ENCODE data around the gene CCNT1.
"Not testable (repeated sequence)": the region's sequence is repeated elsewhere in the genome, so short reads cannot be mapped to it uniquely, and the experiment has no call there.

The CCNT1 gene

DNA sequence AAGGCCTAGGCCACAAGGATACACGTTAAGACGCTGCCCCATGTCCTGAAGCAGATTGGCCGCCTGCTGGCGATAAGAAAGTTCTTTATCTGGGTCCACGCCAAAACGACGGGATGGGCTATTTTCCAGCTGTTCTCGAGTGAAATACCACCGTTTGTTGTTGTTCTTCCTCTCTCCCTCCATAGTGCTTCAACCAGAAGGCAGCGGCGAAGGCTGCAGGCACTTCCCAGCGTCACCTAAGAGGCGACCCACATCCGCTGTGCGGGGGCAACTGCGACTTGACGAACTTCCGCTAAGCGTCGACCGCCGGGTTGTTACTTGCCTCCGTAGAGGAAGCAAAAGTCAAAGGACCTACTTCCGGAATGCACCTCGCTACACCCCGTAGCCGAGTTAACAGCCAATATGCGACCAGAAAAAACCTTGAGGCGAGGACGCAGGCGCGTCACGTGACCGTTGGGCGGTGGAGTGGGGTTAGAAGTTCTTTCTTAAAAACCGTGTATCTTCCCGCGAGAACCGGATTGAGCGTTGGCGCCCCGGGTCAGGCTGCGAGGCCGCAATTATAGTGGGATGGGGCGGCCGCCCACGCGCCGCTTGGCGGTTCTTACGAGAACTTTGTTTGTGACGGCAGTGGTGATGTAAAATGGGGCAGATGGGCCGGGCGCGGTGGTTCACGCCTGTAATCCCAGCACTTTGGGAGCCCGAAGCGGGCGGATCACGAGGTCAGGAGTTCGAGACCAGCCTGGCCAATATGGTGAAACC lies at the start of gene CCNT1:
CCNT1 (minus strand) TSS at position 215 of the 759 bp plus-strand sequence; CDS start at position 183, 32 bp downstream.
- peak; percentile 100 for DNase-seq

- DNase-seq: no peak
Observed at GRCh38 chr12:48765753-48766162, 49.3 kb upstream of the CCNT1 start.

DNA sequence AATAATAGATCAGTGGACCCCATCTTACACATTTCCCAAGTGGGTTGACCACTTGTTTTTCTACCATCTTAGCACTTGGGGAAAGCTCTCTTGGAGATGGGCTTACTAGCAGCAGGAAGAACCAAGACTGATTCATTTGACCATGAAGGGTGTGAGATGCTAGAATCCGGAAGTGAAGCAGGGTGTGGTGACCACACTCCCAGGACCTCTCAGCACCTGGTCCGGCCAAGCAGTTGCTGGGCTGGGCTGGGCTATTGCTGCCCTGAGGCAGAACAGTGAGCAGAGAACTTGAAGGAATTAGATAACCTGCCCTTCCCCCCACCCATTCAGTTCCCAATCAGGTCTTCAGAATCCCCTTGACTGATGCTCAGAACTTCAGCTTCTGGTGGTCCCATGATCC lies 48.0 kb upstream of the CCNT1 start:
- peak; percentile 76 for DNase-seq

GRCh38 chr12:48758737-48759136 lies 42.2 kb upstream of the CCNT1 start:
- no peak for DNase-seq

GRCh38 chr12:48758186-48758585 lies 41.7 kb upstream of the CCNT1 start:
- no peak for DNase-seq

- no peak for DNase-seq
Observed at GRCh38 chr12:48750769-48751356, 34.4 kb upstream of the CCNT1 start.

DNA sequence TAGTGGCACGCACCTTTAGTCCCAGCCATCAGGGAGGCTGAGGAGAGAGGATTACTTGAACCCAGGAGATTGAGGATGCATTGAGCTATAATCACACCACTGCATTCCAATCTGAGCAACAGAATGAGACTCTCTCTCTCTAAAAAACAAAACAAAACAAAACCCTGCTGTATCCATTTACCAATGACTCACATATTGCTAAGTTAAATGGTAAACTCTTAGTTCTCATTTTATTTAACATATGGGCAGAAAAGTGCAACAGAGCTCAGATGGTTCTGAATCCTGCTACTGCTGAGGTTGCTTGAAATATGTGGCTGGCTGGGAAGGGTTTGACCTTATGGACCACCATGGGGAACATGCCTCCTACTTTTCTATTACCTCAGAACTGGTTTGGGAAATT lies 33.7 kb upstream of the CCNT1 start:
- DNase-seq: no peak

- no peak for DNase-seq
Observed at GRCh38 chr12:48744251-48745008, 27.9 kb upstream of the CCNT1 start.

GRCh38 chr12:48739618-48740269 lies 23.2 kb upstream of the CCNT1 start:
- no peak for DNase-seq

DNA sequence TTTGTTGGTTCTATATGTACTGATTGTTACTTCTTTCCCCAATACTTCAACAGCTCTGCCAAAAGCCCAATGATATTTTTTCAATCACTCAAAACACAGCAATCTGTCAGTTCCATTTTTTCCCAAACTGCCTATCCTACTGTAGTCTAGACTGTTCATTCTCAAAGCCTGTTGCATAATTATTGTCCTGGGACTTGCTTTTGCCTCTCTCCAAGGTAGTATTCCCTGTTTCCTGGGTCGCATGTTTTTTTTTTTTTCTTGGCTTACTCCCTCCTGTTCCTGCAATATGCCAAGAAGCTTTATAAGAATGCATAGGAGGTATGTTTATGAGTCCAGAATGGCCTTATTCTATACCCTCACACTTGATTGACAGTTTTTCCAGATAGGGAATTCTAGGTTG lies 19.9 kb upstream of the CCNT1 start:
- DNase-seq: no peak

DNA sequence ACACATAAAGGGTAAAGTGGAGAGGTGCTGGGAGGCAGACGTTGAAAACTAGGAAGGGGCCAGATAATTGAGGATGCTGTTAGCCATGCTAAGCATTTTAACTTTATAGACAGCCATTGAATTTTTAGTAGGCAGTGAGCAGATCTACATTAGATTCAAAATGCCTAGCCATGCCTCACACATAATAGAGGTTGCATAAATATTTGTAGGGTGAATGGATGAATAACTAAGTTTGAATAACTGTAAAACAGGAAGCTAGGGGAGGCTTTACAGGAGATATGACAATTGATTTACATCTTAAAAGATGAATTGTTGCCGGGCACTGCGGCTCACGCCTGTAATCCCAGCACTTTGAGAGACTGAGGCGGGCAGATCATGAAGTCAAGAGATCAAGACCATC lies 12.3 kb upstream of the CCNT1 start:
- no peak for DNase-seq

GRCh38 chr12:48720737-48721136 lies 4.2 kb upstream of the CCNT1 start:
- DNase-seq: not testable (repeated sequence)

- DNase-seq: not testable (repeated sequence)
Observed at GRCh38 chr12:48720171-48720570, 3.7 kb upstream of the CCNT1 start.

GRCh38 chr12:48719002-48719401 lies 2.5 kb upstream of the CCNT1 start:
- DNase-seq: not testable (repeated sequence)

DNA sequence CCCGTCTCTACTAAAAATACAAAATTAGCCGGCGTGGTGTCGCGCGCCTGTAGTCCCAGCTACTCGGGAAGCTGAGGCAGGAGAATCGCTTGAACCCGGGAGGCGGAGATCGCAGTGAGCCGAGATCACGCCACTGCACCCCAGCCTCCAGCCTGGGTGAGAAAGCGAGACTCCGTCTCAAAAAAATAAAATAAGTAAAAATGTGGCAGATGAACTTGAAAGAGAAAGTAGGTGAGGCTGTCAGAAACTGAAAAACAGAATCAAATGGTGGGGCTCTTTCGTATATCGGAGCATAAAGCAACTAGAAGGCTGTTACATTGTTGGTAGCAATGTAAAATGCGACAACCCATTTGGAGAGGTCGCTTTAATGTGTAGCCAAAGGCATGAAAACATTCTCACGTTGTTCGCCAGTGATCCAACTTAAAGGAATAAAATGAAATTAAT lies 767 bp upstream of the CCNT1 start:
- no peak for DNase-seq

DNA sequence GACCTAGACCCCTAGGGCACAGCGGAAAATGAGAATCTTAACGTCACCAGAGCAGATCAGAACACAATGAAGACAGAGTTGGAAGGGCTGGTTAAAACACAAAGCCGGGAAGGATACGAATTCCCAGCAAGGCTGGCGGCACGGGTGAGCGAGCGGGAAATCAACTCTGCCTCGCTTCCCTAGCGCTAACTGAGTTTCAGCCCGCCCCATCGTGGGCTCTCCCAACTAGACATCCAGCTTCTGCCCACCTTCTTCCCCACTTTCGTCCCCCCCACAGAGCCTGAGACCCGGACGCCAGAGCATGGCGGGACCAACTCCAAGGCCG lies 377 bp downstream of the CCNT1 start:
- DNase-seq: no peak

- no peak for DNase-seq
Observed at GRCh38 chr12:48712209-48712608, 4.3 kb downstream of the CCNT1 start.

- not testable (repeated sequence) for DNase-seq
Observed at GRCh38 chr12:48698822-48699221, 17.7 kb downstream of the CCNT1 start.

GRCh38 chr12:48696626-48697025 lies 19.9 kb downstream of the CCNT1 start:
- no peak for DNase-seq

GRCh38 chr12:48695859-48696258 lies 20.6 kb downstream of the CCNT1 start:
- DNase-seq: no peak

GRCh38 chr12:48694038-48694437 lies 22.5 kb downstream of the CCNT1 start:
- no peak for DNase-seq

DNA sequence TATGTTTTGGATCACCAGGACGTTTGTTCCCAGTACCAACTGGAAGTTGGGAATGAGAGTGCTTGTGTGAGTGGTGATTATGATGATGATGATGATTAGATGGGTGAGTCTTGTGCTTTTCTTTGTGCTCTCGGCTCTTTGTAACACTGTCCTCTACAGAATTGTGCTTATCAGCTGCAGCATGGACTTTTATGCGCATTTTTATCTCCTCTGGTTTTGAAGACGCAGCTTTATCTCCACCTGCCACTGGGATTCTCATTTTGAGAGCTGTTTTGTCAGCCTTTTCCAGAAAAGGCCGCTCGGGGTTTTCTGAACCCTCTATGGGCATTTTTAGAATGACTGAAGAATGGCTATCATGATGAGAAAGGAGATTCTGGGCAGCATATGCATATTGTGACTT lies 22.9 kb downstream of the CCNT1 start:
- no peak for DNase-seq

DNA sequence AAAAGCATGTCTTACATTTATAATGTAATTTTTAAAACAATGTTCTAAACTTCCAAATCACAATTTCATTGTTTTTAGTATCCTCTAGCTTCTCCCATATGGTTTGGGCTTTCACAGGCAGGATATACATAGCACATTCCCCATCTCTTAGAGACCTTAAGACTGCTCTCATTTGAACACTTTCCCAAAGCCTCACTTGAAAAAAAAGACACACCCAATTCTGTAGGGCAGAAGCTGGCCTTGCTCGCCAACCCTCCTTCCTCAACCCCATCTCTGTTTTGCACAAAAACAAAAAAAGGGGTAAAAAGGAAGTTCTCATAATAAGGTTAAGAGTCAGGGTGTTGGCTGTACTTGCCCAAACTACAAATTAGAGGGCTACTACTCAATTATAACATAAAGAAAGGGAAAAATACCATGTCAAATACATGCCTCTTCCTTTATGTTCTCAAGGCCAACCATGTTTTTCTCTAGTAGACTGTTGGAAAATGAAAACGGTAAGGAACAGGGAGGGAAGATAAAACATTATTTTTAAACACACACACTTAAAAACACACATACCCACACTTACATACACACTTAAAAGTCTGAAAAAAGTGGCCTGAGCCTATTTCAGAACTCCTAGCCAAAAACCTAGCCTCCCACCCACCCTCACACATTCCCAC lies 24.6 kb downstream of the CCNT1 start:
- no peak for DNase-seq

All from NCI-H226 (cell line).